SH-SY5Y (cell line): Measurements from ENCODE around the gene ZNF521.

ENCODE experiments used
- GATA2 ChIP-seq: IDR thresholded peaks from 2 replicates; pipeline ENCODE4 v1.6.1; 2011; ENCODE audit warnings: mild to moderate bottlenecking, low read depth, low read length
- GATA3 ChIP-seq: IDR thresholded peaks from 2 replicates; pipeline ENCODE4 v1.6.1; 2011; ENCODE audit warnings: low read depth, mild to moderate bottlenecking, low read length, moderate library complexity

DNA sequence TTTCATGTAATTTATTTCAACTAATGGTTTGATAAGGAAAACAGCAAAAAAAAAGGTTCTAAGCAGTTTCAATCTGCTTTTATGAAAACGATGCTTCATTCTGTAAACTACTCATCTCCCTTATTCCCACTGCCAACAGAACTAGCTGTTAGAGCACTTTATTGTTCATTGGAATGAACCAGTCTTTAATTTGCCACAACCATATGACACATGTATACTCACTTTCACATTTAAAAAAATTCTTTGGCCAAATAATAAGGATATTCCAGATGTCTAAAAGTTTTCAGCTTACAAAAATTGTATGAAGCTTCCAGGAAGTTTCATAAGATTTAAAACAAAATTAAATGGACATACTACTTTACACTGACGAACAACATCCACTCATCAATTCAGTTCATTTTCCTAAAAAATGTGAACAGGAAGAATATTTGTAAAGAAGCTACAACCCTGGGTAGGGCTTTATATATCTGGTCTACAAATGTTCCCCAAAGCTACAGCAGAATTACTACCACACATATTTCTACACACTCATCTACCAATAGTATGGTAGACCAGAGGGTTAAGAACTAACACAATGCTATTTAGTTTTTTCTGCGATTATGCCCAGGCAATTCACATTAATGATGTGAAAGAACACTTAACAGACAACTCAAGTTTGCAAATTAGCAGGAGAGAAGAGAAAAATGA, 37.7 kb downstream of the ZNF521 start:
- TF ChIP-seq GATA3 (no peak), GATA2 (no peak)
